ENCODE data around the gene SPDEF. TPM values are rescaled to one million over a fixed set of nuclear protein-coding genes. Genes with fewer than 3 reads are reported as not detected.

Gene SPDEF
- total and polyA plus RNA-seq, 2 experiments from 2014 or later: 0.69 TPM; not detected in 1

DNA sequence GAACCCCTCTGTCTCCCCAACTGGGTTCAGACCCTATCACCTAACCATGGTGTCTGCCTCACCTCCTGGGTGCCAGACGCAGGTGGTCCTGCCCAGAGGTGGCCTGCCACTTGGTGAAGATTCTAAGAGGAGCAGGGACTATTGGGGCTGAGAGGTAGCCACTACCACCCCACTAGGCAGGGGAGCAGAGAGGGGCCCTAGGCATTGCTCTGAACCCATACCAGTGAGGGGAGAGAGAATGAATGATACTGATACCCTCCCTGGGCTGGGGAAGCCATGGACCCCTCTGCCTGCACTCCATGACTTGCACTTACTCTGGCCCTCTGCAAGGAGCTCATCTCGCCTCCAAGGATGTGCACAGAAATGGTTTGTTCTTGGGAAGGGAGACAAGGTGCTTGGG lies 31.7 kb upstream of the SPDEF start:
- no peak overlapping the region for H3K4me3 Mint-ChIP-seq
- peaks cover 15% of the 10 kb centered on the region for H4K20me1 ChIP-seq (replicated peaks; ENCODE audit: insufficient read depth)
- peak overlapping the region; percentile 57 for H3K27ac Mint-ChIP-seq

More for the DNA sequence above, 31.7 kb upstream of the SPDEF start:
- TF ChIP-seq REST (IDR thresholded peaks at IDR 0.05; ENCODE audit: unreplicated experiment): no peak
- no peak for TF ChIP-seq STAT1 (IDR thresholded peaks at IDR 0.05; ENCODE audit: unreplicated experiment)
- TF ChIP-seq NANOG (IDR thresholded peaks at IDR 0.05; ENCODE audit: borderline replicate concordance): no peak
- TF ChIP-seq CREB1 (CRISPR knock-in tag; IDR thresholded peaks at IDR 0.05; ENCODE audit: low read depth): no peak
- no peak for TF ChIP-seq JUNB (IDR thresholded peaks at IDR 0.05; ENCODE audit: unreplicated experiment)
- TF ChIP-seq ZNF114 (CRISPR knock-in tag; IDR thresholded peaks at IDR 0.05): no peak
- no peak for TF ChIP-seq ZNF331 (CRISPR knock-in tag; IDR thresholded peaks at IDR 0.05; ENCODE audit: low read depth)
- TF ChIP-seq EZH2phosphoT487 (IDR thresholded peaks at IDR 0.05; ENCODE audit: unreplicated experiment): no peak
- TF ChIP-seq ETS1 (IDR thresholded peaks at IDR 0.05): no peak
- no peak for TF ChIP-seq POLR2AphosphoS5 (IDR thresholded peaks at IDR 0.05; ENCODE audit: low read depth)
- no peak for TF ChIP-seq ZNF462 (CRISPR knock-in tag; IDR thresholded peaks at IDR 0.05)
- TF ChIP-seq CTCF (conservative IDR thresholded peaks at IDR 0.05; ENCODE audit: low read depth in 2 of 2): no peak
- TF ChIP-seq EZH2 (IDR thresholded peaks at IDR 0.05; ENCODE audit: low read depth, unreplicated experiment): no peak
- DNase-seq (ENCODE audit: low spot score): no peak
- Histone ChIP-seq H3K79me2 (replicated peaks; ENCODE audit: insufficient read depth) (peaks cover 17% of the 10 kb centered on the region), H3K27ac (ENCODE audit: low read depth) (no peak overlapping the region), H3K4me3 (no peak overlapping the region), H3K4me1 (ENCODE audit: insufficient read depth) (peaks cover 8% of the 10 kb centered on the region; the same call in 1 of the 2 replicates), H3K27me3 (ENCODE audit: insufficient read depth) (no peaks in the 10 kb centered on the region), H3K36me3 (ENCODE audit: insufficient read depth) (no peaks in the 10 kb centered on the region; the same call in 1 of the 2 replicates), H3K9me2 (ENCODE audit: insufficient read depth) (no peaks in the 10 kb centered on the region), H3F3A (replicated peaks; ENCODE audit: low read depth) (no peaks in the 10 kb centered on the region), H2AFZ (no peak overlapping the region), H3K4me2 (no peak overlapping the region)
- ATAC-seq: no peak
- peaks cover 2% of the 10 kb centered on the region for H3K27me3 Mint-ChIP-seq (ENCODE audit: insufficient read depth, low read depth, poor library complexity)
- H3K9me3 Mint-ChIP-seq: no peaks in the 10 kb centered on the region
- no peaks in the 10 kb centered on the region for H3K36me3 Mint-ChIP-seq (ENCODE audit: low read depth)
- H3K4me1 Mint-ChIP-seq: peaks cover 32% of the 10 kb centered on the region
